Peyer's patch (tissue), 4 donors: Measurements from ENCODE around the gene CASKIN1.

Source experiments
- POLR2A ChIP-seq, 2 donors: fragments of 450-650 bp; IDR thresholded peaks; one replicate each; pipeline ENCODE4 v1.5.1; 2017; ENCODE audit warnings: antibody characterized with exemption in 2 of 2, mild to moderate bottlenecking in 2 of 2, moderate library complexity in 2 of 2
- TF ChIP-seq, protein P1 (sequence below), 6 experiments: fragments of 450-650 bp in 4 of 6; fragments of 200-600 bp in 2 of 6; sonication (generic) in 1 of 6; IDR thresholded peaks; one replicate each; pipeline ENCODE4 v1.5.1; 2017 to 2019; ENCODE audit warnings: antibody characterized with exemption in 6 of 6, mild to moderate bottlenecking in 3 of 6, moderate library complexity in 1 of 6

DNA sequence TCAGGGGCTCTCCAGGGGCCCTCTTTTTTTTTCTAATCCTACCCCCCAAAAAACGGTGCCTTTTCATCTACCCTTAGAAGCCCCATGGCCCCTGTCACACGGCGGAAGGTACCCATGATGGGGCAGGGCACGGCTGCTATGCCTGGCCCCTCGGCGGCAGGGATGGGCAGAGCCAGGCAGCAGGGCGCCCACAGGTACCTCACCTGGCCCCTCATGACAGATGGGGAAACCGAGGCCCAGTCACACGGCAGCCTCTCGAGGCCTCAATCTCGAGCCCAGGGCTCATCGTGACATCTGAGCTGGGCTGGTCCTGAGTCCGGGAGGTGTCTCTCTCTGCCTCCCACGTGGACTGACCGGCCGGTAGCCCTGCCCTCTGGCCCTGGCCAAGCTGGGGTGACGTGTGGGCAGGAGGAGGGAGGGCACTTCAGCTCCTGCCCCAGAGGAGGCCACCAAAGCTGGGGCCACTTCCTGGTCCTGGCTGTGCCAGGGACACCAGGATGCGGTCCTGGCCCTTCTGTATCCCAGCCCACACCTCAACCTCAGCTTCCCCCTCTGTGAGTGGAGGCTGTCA is 29.3 kb downstream of the CASKIN1 start:
- TF ChIP-seq, protein P1, sequence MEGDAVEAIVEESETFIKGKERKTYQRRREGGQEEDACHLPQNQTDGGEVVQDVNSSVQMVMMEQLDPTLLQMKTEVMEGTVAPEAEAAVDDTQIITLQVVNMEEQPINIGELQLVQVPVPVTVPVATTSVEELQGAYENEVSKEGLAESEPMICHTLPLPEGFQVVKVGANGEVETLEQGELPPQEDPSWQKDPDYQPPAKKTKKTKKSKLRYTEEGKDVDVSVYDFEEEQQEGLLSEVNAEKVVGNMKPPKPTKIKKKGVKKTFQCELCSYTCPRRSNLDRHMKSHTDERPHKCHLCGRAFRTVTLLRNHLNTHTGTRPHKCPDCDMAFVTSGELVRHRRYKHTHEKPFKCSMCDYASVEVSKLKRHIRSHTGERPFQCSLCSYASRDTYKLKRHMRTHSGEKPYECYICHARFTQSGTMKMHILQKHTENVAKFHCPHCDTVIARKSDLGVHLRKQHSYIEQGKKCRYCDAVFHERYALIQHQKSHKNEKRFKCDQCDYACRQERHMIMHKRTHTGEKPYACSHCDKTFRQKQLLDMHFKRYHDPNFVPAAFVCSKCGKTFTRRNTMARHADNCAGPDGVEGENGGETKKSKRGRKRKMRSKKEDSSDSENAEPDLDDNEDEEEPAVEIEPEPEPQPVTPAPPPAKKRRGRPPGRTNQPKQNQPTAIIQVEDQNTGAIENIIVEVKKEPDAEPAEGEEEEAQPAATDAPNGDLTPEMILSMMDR (IDR thresholded peaks at IDR 0.05): no peak
- TF ChIP-seq POLR2A (IDR thresholded peaks at IDR 0.05): no peak
